NCI-H1930 (cell line): ENCODE measurements around the gene UBE2H.
"Not testable (repeated sequence)": the region's sequence is repeated elsewhere in the genome, so short reads cannot be mapped to it uniquely, and the experiment has no call there.

Experiments
- DNase-seq, 2 experiments: peaks; one replicate each; lab custom pipeline; 2025; lab: John Stamatoyannopoulos, UW

UBE2H gene

DNA sequence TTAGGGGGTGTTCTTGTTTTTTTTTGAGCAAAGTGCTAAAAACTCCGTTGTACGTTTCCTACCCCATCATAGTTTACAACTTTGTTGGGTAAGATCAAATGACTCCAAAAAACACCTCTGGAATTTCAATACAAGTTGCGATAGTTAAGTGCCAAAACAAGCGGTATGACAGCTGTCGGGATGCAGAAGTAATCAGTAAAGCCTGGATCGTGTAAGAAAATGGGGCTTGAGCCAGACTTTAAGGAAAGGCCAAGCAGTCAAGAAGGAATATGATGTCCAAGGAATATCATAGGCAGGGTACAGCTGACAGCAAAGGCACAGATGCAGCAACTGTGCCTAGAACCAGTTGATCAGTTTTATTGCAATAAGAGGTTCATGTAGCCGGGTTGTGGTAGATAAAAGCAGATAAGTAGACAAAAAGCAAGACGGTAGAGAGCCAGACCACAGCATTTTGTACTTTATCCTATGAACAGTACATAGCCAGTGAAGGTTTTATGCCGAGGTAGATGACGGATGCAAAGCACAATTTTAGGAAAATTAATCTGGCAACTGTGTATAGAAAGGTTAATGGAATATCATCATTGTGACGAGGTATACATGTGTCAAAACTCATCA, 45.5 kb downstream of the UBE2H start:
- DNase-seq = no peak

DNA sequence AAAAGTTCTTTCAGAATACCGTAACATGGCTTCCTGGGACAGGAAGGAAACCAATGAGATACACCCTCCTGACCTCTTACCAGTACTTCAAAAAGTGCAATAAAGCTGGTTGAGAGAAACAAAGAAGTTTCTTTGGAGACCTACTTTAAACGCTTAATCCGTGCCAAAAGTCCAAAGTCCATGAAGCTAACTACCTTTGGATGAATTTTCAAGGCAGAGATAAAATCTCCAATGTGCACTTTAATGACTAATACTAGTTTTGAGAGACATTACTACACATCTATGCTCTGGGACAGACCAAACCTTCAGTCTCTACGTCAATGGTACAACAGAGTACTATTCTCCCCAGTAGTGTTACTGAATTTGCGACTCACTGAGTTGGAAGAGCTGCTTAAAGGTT, 46.1 kb downstream of the UBE2H start:
- DNase-seq = no peak

DNA sequence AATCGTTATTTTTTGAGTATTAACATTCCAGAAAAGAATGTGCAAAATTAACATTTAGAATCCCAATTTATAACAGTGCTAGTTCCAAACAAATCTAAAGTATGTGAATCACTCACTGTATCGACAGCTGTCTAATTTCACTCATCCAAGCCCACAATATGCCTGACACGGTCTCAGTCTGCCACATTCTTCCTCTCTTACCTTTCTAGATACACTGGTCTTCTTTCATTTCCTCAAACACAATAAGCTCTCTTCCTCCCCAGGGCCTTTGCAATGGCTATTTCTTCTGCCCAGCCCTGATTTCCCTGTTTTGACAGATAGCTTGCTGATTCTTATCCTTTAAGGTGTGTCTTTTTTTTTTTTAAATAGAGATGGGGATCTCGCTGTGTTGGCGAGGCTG, 48.8 kb downstream of the UBE2H start:
- no peak for DNase-seq

DNA sequence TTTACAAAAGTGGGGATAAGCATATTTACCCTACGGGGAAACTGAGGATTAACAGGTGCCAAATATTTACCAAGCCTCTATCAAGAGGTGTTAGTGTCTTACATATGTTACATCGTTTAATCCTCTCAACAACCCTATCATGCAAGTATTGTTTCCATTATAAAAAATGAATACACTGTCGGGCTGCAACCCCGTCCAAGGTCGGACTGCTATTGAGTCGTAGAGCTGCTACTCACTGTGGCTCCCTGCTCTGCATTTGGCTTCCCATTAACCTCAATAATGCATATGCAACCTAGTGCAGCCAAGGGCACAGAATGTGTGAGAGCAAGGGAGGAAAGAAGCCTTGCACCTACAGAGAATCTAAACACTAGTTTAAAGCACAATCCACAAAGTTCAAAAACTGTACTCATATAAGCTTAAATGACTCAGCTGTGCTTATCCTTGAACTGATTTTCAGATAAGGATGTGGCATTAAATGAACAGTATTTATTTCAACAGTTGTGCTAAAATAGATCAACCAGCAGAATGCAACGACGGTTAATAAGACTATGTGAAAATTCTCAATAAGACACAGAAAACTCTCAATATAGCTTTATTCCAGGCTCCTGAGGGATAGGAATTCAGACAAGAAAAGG, 49.9 kb downstream of the UBE2H start:
- no peak for DNase-seq

DNA sequence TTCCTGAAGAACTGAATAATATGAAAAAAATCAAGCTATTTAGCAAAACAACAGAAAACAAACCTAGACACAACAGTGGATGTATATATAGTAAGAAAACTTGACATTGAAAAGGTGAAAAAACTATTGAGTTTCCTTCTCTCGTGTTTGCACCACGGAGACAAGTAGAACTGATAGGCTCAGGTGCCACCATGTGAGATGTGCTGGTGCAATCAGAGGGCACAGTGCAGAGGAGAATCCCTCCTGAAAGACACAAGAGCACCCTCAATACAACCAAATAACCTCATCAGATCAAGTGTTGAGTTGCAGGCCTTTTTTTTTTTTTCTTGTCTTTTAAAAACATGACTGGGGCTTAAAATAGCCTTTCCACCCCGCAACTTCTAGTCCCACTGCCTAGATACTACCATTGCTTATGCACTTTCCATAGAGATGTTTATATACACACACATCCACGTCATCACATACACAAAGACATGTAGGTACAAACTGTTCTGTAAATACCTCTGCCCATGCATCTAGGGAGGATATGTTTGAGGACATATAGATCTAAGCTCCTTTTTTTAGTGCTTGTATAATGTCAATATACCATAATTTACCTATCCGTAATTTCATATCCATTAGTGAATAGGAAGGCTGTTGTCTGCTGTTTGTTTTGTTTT, 54.1 kb downstream of the UBE2H start:
- DNase-seq = peak in 1 of 2 experiments; percentile 34

DNA sequence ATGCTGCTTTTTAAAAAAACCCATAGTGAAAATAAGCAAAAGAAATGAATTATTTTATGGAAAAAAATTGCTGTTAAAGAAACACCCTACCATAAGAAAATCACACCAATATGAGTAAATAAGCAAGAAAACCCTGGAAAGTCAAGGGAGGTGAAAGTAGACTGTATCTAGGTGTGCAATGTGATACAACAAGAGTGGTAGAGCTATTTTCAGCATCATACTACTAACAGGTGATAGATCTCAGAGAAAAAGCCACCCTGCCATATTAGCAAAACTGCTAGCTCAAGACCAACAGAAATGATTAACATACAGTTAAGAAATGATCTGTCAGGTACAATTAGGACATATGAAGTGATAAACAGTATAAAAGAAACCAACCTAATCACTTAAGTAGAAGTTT, 54.8 kb downstream of the UBE2H start:
- no peak for DNase-seq

DNA sequence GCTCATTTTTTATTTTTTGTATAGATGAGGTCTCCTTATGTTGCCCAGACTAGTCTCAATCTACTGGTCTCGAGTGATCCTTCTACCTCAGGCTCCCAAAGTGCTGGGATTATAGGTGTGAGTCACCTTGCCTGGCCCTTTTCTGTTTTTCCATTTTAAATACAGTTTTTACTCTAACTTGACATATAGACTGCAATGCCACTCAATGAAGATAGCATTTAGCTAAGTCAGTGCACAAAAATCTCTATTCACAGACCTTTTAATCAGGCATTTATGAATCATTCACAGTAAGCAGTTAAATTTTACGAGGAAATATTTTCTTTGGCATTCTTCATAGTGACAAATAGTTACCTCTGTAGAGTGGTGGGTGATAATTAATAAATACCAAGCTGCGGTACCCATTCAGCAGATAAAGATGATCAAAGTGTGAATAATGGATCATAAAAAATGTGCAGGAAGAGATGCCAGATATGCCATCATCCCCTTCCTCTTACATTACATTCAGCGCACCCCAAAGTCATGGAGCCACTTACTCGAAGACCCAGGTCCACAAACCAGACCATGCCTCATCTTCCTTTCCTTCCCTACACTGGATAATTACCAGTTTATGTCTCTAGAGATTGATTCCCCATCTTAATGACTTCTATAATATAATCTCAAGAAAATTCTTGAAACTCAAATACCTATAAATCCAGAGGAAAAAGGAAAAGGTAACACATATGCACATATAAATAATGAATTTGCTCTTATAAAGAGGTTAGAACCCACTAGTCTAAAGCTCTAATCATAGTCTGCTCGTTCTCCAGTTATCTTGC, 56.0 kb downstream of the UBE2H start:
- DNase-seq = no peak

DNA sequence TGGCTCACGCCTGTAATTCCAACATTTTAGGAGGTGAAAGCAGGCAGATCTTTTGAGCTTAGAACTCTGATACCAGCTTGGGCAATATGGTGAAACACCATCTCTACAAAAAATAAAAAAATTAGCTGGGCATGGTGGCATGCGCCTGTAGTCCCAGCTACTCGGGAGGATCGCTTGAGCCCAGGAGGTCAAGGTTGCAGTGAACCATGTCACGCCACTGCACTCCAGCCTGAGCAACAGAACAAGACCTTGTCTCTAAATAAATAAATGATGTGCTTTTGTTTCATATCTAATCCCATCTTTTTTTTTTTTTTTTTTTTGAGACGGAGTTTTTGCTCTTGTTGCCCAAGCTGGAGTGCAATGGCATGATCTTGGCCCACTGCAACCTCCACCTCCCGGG, 58.6 kb downstream of the UBE2H start:
- DNase-seq = not testable (repeated sequence)

DNA sequence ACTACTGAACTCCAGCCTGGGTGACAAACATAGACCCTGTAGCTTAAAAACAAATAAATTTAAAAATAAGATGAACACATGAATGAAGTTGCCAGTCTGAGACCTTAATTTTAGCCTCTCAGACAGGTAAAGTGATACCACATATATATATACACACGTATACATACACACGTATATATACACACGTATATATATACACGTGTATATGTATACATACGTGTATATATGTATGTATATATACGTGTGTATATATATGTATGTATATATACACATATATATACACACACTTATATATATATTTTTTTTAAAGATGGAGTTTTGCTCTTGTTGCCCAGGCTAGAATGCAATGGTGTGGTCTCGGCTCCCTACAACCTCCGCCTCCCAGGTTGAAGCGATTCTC, 62.7 kb downstream of the UBE2H start:
- no peak for DNase-seq

DNA sequence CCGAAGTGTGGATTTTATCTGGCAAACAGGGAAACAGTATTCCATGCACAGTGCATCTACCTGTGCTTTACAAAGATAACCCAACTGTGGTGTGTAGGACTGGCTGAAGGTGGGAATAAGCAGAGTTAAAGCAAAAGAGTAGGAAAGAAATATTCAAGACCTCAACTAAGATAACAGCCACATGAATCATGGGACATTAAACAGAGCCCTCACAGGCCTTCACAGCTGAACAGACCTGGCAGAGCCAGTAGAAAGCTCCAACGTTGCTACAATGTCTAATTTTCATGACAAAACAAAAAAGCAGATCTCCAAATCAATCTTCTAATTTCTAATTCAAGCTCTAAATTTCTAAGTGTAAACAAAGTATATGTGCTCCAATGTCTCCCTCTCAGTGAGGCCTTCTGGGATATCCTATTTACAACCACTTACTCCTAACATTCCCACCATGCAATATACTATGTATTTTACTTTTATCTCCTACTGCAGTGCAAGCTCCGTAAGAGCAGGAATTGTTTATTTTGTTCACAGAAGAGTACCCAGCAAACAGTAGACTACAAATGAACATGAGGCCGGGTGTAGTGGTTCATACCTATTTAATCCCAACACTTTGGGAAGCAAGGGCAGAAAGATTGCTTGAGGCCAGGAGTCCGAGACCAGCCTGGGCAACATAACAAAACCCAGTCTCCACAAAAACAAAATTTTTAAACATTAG, 63.5 kb downstream of the UBE2H start:
- no peak for DNase-seq

DNA sequence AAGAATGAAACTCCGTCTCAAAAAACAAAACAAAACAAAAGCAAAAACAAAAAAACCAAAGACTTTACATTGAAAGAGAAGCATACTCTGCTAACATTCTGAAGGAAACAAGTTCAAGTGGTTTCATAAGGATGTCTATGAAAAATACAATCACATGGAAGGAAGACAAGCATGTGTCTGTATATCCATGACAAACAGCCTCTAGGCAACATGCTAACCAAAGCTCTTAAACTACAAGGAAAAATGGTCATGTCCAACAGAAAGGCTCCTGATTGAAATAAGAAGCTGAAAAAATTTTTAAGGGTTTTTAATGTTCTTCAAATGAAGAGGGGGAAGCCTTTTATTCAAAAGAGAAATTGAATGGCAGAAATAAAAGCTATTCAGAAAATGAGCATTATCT, 64.9 kb downstream of the UBE2H start:
- no peak for DNase-seq

DNA sequence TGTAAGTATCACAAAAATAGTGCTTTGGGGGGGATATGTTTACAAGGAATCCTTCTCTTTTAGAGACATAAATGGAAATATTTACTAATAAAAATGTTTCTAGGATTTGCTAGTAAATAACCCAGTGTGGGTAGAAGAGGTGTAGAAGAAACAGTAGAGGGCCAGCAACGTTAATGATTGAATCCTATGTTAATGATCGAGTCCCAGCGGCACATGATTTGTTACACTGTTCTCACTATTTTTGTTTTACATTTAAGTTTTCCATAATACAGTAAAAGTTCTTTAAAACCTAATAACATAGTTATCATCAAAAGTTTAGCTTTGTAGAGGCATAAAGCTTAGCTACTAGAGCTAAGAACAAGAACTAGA, 66.0 kb downstream of the UBE2H start:
- no peak for DNase-seq

DNA sequence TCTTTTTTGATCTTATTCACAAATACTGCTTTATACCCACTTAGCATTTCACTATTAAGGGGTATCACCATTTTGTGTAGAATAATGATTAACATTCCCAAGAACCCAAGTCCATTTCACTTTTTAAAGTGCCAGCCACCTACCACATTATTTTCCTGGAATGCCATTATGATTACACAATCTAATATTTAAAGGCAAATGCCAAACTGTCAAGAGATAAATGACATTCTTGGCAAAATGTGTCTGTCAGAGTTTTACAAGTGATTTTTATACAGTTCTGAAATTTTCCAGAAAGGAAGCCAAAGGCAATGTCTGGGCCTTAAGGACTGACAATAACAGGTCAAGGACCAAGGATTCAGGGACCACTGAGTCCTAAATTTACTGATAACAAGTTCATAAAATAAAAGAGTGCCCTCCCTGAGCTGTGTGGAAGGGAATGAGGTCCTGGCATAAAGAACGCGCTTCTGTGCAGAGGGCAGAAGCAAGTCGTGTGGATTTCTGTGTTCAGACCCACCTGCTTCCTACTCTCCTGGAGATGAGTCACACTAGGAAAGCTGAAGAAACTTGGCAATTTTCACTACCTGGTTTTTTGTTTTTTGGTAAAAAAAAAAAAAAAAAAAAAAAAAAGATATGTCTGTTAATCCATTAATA, 66.5 kb downstream of the UBE2H start:
- no peak for DNase-seq

DNA sequence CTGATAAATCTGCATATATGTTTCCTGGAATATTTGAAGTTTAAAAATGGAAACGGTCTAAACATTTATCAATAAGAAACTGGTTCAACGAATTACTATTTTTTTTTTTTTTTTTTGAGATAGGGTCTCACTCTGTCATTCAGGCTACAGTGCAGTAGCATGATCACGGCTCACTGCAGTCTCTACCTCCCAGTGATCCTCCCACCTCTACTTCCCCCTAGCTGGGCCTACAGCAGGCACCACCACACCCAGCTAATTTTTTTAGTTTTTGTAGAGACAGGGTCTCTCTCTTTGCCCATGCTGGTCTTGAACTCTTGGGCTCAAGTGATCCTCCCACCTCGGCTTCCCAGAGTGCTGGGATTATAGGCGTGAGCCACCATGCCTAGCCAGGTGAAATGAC, 68.3 kb downstream of the UBE2H start:
- DNase-seq = no peak

DNA sequence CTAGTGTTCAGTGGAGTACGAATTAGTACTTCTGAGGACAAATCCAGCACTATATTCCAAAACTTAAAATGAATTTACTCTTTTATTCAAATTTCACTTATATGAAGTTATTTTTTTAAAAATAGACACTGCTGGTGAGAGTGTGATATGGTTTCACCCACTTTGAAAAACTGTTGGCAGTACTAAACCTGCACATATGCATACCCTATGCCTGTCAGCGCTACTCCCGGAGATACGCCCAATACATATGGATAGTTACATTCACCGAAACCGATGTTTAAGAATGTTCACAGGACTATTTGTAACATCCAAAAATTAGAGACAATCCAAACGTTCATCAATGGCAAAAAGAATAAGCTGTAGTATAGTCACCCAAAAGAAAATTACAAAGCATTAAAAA, 69.6 kb downstream of the UBE2H start:
- DNase-seq = no peak

DNA sequence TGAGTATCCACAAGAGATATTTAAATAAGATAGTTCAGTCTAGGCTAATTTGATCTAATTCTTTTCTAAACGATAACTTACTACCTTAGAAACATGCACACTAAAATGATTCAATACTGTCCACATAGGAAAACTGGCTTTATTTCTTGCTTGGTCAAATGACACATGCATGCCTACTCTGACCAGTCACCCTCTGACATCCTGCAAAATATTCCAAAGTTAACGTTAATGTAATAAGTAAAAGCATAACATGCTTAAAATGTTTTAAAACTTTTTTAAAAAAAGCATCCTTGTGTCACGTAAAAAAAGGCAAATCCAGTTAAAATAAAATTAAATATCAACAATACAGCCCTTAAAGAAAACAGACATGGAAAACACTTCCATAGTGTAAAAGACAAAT, 70.2 kb downstream of the UBE2H start:
- no peak for DNase-seq

DNA sequence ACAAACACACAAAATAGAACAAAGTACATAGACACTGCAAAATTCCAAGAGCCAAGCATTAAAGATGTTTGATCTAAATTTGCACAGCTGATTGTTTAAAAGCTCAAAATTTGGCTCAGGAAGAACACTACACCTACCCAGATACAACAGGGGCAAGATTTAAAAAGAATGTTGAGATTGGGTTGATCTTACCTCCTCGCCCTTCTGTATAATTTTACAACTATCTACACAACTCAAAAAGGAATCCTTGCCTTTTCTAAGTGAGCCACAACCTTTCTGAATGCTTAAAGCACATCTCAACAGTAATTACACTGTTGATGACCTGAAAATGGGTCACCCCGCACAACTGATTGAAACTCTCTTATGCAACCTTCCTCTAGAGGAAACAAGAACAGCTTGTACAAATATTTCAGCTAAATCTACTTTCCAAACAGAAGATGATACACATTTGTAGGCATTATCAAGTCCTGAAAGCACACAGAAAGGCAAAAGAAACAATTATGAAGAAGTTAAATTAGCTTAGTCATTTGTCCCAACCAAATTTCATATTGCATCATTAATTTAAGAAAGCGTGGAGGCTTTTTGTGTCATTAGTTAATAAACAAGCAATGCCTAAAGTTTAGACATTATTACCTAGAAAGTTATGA, 75.5 kb downstream of the UBE2H start:
- no peak for DNase-seq

DNA sequence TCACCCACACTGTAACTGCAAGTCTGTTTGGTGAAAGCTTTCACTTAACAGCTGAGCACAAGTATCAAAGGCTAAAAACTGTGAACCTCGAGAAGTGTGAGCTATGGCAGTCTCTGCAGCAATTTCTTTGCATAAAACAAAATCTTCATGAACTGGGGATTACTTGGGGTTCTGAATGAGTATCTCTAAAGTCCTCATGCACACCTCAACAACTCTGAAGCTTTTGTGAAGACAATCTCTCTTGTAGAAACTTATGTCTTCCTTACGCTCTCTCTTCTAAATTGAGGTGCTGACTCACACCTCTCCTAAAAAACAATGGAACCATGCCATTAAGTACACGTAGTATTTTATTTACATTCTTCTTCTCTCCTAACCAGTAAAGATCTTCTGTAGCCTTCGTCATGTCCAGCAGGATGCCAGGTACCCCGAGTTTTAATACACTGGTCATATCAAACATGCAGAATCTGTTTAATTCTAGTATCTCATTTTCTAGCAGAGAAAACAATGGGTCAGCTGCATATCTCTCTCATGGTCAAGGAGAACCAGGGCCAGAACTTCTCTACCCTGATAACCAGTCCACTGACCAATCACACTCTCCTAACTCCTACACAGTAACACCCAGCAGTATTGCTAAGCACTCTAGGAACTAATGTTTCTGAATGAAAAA, 76.9 kb downstream of the UBE2H start:
- no peak for DNase-seq

DNA sequence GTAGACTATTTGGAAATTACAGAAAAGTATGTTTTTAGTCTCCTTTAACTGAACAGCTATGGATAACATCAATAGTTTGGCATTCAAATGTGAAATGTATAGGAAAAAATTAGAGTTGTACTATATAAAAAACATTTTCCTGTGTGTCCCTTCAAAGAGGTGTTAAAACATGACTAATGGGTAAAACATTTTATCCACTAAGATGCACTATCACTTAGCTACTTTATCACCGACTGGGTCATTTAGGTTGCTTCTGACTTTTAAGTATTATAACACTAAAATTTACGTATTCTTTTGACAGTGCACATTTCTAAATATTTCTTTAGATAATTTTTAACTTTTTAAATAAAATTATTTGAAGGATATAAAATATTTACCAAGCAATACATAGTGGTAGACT, 77.6 kb downstream of the UBE2H start:
- DNase-seq = no peak

DNA sequence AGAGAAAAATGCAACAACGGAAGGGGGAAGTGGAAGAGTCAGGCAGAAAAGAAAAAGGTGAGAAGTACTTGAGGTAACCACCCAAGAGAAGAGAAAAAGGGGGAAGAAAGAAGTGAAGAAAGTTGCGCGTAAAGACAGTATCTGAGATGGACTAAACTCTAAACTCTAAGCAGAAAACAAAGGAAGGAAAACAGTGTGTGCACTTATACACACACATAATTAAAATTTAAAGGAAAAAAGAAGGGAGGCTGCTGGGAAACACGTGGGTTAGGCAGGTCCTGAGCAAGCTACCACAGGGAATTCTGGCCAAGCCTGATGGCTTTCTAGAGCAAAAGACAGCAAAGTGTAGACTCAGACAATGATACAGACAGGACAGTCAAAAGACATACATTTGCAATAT, 78.0 kb downstream of the UBE2H start:
- DNase-seq = no peak

DNA sequence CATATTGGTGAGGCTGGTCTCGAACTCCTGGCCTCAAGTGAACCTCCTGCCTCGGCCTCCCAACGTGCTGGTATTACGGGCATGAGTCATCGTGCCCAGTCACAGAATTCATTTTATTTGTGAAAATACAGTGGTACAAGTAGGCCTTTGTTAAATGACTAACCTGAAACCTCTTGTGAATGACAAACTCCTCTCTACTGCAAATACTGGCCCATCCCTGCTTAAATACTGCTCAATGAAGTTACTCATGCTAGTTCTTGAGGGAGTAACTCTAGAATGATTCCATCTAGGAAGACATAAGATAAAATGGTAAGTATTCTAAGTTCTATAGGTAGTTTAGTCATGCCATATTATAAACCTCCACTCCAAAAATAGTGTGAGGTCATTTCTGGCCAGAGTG, 80.7 kb downstream of the UBE2H start:
- no peak for DNase-seq
